ENCODE results near the gene FASLG.
"Not testable (repeated sequence)": the region's sequence is repeated elsewhere in the genome, so short reads cannot be mapped to it uniquely, and the experiment has no call there.

Gene FASLG

DNA sequence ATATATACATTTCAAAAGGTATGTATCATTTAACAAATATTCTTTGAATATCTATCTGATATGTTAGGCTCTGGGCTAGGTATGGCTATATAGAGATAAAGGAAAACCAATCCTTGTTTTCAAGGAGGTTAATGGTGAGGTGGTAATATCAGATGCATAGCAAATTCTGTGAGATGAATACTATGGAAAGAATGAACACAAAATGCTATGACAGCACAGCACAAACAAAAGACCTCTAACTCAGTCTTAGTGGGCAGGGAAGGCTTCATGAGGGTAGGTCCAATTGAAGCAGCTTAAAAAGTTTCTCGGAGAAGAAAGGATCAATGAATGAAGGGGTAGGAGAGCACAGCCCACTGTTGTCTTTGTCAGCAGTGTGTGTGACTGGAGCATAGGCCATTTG lies 27.2 kb downstream of the FASLG start:
- no peak for FAIRE-seq

DNA sequence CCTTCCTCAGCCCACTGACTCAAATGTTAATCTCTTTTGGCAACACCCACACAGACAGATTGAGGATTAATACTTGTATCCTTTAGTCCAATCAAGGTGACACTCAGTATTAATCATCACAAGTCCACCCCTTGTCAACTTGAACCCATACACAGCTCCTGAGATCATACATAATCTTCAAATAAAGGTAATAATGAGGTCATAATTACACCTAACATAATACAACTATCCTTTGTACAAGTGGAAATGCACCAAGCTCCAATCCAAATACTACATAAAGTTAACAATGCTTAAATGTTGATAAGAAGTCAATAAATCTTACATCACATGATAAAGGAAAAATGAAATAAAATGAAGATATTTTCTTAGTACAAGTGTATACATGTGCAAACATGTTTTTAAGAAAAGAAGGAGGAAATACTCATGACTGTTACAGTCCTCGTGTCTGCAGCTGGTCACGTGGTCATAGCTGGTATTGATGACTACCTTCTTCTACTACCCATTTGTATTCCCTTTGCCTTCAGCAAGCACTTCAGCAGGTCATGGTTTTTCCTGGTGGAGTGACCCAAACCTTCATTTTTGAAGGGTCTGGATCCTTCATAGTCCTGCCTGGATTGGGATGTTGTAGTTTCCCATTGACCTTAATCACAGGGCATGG lies 29.7 kb downstream of the FASLG start:
- FAIRE-seq = not testable (repeated sequence)

DNA sequence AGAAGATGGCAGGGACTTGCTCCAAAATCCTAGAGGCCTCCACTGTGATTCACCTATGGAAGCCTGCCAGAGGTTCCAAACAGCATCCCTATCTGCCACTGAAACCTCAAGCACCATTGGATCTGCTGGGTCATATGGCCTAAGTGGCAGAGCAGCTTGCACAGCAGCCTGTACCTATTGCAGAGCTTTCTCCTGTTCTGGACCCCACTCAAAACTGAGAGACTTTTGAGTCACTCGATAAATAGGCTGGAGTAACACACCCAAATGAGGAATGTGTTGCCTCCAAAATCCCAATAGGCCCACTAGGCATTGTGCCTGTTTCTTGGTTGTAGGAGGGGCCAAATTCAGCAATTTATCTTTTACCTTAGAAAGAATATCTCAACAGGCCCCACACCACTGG lies 32.0 kb downstream of the FASLG start:
- FAIRE-seq = not testable (repeated sequence)

DNA sequence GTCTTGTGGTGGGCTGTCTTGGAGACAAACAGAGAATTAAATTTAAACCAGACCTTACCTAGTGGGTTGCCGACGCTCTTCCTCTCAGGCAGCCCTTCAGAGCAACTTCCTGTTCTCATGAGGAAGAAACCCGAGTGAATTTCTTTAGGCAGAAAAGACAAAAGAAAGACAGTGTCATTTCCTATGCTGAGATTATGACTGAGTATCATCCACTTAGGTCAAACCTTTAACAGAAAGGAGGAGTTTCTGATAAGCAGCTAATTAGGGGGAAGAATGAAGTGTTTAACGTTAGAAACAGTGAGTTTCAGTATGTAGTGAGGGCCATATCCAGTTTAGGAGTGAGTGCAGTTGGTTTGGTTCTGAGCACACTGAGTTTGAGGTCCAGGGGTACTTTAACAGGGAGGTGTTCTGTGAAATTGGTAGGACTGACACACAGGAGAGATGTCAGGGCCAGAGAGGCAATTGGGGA lies 38.7 kb downstream of the FASLG start:
- no peak for FAIRE-seq

DNA sequence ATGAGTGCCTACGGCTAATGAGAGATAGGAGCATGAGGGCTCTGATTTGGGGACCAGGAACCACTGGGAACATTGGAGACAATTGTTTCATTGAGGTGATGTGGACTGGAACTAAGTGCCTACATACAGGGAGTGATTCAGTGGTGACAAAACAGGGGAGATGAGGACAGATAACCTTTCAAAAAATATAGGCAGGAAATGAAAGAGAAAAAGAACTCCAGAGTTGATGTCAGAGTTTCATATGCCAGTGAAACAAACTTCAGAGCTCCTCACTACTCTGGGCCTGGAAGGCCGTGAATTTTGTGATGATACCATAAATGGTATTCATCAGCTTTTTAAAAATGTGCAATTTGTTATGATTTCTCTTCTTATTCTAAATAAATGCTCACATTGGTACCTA lies 39.3 kb downstream of the FASLG start:
- FAIRE-seq = no peak

DNA sequence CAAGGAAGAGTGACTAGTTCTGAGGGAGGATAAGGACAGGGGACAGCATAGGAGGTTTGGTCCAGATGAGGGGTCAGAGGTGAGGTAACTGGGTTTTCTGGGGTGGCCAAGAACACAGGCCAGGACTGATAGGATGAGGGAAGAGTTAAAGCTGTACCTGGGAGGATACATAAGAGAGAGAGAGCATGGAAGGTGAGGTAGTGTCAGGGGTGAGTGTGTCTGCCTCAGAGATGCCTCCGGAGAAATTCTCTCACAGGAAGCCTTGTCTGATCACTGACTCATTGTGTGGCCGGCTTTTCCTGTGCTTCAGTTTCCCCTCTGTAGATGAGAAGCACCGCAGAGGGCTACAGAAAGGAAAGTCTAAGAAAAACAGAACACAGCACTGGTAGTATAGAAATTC lies 40.2 kb downstream of the FASLG start:
- no peak for FAIRE-seq

DNA sequence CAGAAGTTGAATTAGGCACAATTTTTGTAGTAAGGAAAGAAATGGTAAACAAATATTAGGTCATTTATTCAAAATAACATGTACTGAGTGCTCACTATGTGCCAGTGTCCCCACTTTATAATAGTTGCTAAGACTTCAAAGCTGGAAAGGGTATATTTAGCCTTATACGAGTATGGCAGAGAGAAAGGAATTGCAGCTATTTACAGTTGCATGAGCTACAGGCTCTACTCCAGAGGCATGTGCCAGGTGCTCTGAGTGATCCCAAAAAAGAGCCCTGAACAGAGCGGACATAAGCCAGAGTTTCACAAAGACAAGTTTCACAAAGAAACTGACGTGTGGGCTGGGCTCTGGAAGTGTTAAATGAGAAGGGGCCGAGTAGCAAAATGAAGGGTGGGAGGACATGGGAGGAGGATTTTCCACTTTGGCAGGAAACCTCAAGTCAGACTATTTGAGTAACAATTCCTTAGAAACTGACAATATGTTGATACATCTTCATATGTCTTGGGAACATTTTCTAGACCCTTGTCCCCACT lies 40.9 kb downstream of the FASLG start:
- no peak for FAIRE-seq

DNA sequence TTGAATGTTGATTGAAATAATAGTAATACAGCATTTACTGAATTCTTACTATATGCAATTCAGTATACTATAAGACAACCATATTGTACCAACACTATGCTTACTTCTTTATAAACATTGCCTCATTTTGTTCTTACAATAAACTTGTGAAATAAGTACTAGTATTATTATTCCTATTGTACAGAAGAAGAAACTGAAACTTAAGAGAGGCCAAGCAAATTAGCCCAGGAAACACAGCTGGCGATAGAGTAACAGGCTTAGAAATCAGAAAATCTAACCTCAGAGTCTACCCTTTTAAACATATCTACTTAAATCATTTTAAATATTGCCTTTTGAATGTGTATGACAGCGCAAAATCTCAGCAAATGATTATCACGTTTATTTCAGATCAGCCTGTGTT lies 41.7 kb downstream of the FASLG start:
- FAIRE-seq = no peak

DNA sequence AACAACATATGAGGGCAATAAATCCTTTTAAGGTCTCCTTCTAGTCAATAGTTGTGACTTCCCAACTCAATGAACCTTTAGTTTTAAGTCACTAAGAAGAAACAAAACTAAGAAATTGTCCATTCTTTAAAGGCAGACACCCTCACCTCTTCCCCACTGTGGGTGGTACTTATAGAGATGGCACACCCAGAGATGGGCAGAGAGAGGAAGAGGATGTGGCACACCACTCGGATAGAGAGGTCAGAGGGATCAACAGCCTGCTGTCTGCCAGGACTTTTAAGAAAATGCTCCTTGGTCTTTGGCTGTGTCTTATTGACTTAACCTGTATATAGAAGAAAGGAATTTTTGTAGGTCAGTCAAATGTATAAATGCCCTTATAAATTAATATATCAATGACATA lies 45.1 kb downstream of the FASLG start:
- no peak for FAIRE-seq

DNA sequence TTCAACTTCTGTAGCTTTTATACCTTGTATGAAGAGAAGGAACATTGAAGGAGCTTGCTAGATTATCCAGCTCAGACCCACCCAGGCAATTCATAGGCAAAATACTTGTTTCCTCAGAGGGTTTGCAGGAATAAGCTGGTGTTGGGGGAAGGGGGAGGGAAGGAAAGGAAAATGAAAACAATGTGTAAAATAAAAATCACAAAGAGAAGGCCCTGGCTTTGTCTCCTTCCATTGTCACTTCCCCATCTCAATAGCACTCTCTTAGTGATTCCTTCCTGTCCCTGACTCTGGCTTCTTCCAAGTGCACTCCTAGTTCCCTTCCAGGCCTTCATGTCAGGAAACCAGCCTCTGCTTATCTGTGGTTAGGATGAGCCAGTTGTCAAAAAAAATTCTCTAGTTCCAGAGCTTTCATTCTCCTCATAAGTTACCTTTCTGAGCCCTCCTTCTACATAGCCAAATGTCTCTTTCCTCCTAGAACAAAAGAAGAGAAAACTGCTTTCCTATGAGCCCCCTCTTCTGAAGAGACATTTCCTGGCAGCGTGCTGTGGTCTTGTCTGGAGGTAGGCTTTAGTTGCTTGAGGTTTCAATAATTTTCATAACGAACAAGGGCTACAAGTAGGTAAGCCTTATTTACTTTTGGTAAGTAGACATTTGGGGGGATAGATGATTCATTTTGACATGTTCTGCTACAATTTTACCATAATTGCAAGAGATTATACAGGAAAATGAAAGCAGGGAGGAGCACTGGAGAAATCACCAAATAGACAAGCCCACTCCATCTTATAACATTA lies 45.7 kb downstream of the FASLG start:
- no peak for FAIRE-seq

DNA sequence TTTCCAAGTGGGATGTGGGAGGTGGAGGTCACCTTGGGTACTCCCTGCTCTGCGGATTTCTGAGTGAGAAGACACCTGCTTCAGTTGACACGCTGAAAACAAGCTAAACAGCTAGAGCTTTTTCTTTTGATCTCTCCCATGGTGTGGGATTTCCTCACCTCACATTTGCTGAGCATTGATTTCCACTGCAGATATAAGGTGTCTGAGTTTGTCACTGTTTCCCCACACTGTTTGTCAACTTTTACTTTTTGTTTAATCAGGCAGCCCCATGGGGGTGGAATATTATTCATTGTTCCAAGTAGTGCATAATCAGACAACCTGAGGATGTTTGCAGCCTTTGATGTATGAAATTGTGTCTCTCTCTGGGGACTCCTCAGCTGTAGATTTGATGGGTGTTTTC lies 49.5 kb downstream of the FASLG start:
- no peak for FAIRE-seq

DNA sequence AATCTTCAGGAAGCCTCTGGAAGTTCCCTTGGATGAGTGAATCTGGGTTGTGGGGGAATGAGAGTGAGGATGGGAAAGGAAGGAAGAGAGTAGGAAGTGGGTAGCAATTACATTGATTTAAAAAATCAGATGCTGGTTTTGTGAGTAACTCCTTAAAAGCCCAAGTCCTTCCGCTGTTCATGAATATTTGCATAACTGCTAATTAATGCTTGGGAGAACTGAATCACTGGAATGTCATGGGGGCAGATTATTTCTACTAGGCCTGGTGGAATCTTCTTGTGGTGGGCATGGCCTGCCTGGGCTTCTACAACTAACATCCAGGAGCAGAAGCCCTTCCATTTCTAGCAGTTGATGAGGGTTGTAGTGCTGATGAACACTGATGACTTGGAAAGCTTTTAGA lies 52.7 kb downstream of the FASLG start:
- no peak for FAIRE-seq

DNA sequence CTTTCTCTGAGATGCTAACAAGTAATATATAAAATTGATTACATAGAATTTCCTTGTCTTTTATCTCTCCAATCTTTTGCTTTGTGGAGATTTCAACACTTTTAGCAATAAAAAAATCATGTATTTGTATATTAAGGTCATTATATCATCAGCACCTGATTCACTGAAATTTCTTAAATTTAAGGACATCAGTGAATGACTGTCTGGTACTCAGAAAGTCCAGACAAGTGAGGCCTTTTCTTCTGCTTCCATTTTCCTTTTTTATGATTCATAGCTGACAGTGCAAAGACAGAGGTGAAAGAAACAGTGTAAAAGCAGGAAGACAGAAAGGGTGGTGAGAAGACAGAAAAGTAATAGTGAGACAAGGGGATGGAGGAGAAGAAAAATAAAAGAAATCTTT lies 54.6 kb downstream of the FASLG start:
- no peak for FAIRE-seq

All from endometrium (tissue), 2 donors.